Endothelial cell of umbilical vein (primary cell): ENCODE data around the gene LAMC3. TPM values are rescaled to one million over a fixed set of nuclear protein-coding genes. Genes with fewer than 3 reads are reported as not detected.

Experiments
- BruUV-seq: library from RNA; stranded (reverse); fragments of 400-500 nt; replicated peaks from 2 replicates; lab custom pipeline; 2021; lab: Mats Ljungman, UMichigan
- CTCF ChIA-PET: fragments of 300-600, 350-600 bp; sonication (Branson Sonifier 250); formaldehyde crosslinking; loops from one replicate; lab custom pipeline; 2021; ENCODE audit warnings: antibody characterized with exemption, inconsistent platforms; lab: Charles Lee
- POLR2A ChIA-PET: fragments of 300-600, 350-600 bp; sonication (Branson Sonifier 250); formaldehyde crosslinking; loops from one replicate; lab custom pipeline; 2021; ENCODE audit warnings: antibody characterized with exemption, inconsistent platforms; lab: Charles Lee
- DNase-seq: peaks from one replicate; pipeline ENCODE4 v3.0.0-alpha.2; 2011; ENCODE audit warnings: low read depth, low spot score
- FAIRE-seq: peaks from 2 replicates; lab custom pipeline; 2011; peaks lifted over from hg19 to GRCh38; lab: Jason Lieb, UNC
- H2AFZ ChIP-seq: 2 replicates; pipeline ENCODE4 v1.6.0; 2012; ENCODE audit warnings: low read depth, low read length, control low read depth, inconsistent platforms
- H3K27ac ChIP-seq: 2 replicates; pipeline ENCODE4 v1.5.1; 2011; ENCODE audit warnings: low read depth, mild to moderate bottlenecking, control low read depth, low read length, moderate library complexity; ENCODE audit not compliant: insufficient read depth
- H3K27me3 ChIP-seq, 2 experiments: 2 replicates each; pipeline versions ENCODE4 v1.6.0 to v1.6.1; 2011; ENCODE audit warnings: low read length in 2 of 2, mixed read lengths in 1 of 2; ENCODE audit not compliant: control insufficient read depth in 2 of 2, insufficient read depth in 2 of 2
- H3K36me3 ChIP-seq, 2 experiments: 2 replicates in 1 of 2; 3 replicates in 1 of 2; pipeline ENCODE4 v1.5.1; 2011; ENCODE audit warnings: low read length in 2 of 2, mild to moderate bottlenecking in 1 of 2, moderate library complexity in 1 of 2; ENCODE audit not compliant: control insufficient read depth in 2 of 2, insufficient read depth in 2 of 2; ENCODE audit errors: extremely low read depth in 1 of 2
- H3K4me1 ChIP-seq: 3 replicates; pipeline ENCODE4 v1.5.1; 2011; ENCODE audit warnings: mild to moderate bottlenecking, low read length; ENCODE audit not compliant: control insufficient read depth, insufficient read depth; ENCODE audit errors: extremely low read depth
- H3K4me2 ChIP-seq: 2 replicates; pipeline ENCODE4 v1.6.1; 2011; ENCODE audit warnings: low read length, control low read depth, mixed read lengths; ENCODE audit not compliant: insufficient read depth
- H3K4me3 ChIP-seq, 3 experiments: fragments of 200-600 bp in 1 of 3; sonication (generic), shearing (Covaris generic) in 1 of 3; replicated peaks in 1 of 3; 2 replicates each; pipeline ENCODE4 v1.5.1; 2011 to 2016; ENCODE audit warnings: control low read depth in 3 of 3, low read length in 3 of 3, mild to moderate bottlenecking in 2 of 3, inconsistent platforms in 1 of 3, low read depth in 1 of 3, moderate library complexity in 1 of 3; ENCODE audit not compliant: insufficient read depth in 1 of 3
- H3K79me2 ChIP-seq: 2 replicates; pipeline ENCODE4 v1.6.0; 2012; ENCODE audit warnings: low read length, inconsistent platforms; ENCODE audit not compliant: control insufficient read depth, insufficient read depth
- H3K9ac ChIP-seq: replicated peaks from 2 replicates; pipeline ENCODE3; 2011; ENCODE audit warnings: low read length, control low read depth; ENCODE audit not compliant: insufficient read depth; ENCODE audit errors: extremely low read depth
- H3K9me1 ChIP-seq: replicated peaks from 3 replicates; pipeline ENCODE4 v1.6.0; 2011; ENCODE audit warnings: mild to moderate bottlenecking, low read length; ENCODE audit not compliant: control insufficient read depth, insufficient read depth; ENCODE audit errors: extremely low read depth
- H3K9me3 ChIP-seq: replicated peaks from 2 replicates; pipeline ENCODE4 v1.5.1; 2012; ENCODE audit warnings: low read length, inconsistent platforms; ENCODE audit not compliant: control insufficient read depth, insufficient read depth
- H4K20me1 ChIP-seq: replicated peaks from 2 replicates; pipeline ENCODE3; 2011; ENCODE audit warnings: mild to moderate bottlenecking, low read length; ENCODE audit not compliant: control insufficient read depth, insufficient read depth; ENCODE audit errors: extremely low read depth
- EZH2 ChIP-seq: IDR thresholded peaks from 2 replicates; pipeline ENCODE4 v1.6.1; 2012; ENCODE audit warnings: borderline replicate concordance, low read depth, mild to moderate bottlenecking, moderate library complexity, low read length, inconsistent platforms; ENCODE audit not compliant: severe bottlenecking
- FOS ChIP-seq: IDR thresholded peaks from 2 replicates; pipeline ENCODE4 v1.6.1; 2011; ENCODE audit warnings: mild to moderate bottlenecking, low read length, moderate library complexity, borderline replicate concordance; ENCODE audit not compliant: insufficient read depth
- GATA2 ChIP-seq: IDR thresholded peaks from 2 replicates; pipeline ENCODE4 v1.7.0; 2011; ENCODE audit warnings: low read depth, mild to moderate bottlenecking, moderate library complexity, mixed read lengths, low read length; ENCODE audit not compliant: insufficient read length, insufficient read depth
- JUN ChIP-seq: IDR thresholded peaks from 2 replicates; pipeline ENCODE4 v1.6.1; 2011; ENCODE audit warnings: borderline replicate concordance, low read depth; ENCODE audit not compliant: insufficient read length, insufficient read depth
- MYC ChIP-seq: IDR thresholded peaks from one replicate; pipeline ENCODE4 v1.6.1; 2011; ENCODE audit warnings: mild to moderate bottlenecking, low read depth, low read length
- POLR2A ChIP-seq: IDR thresholded peaks from 2 replicates; pipeline ENCODE4 v1.6.1; 2012; ENCODE audit warnings: low read depth, mild to moderate bottlenecking, control low read depth, low read length
- POLR2AphosphoS5 ChIP-seq: IDR thresholded peaks from 2 replicates; pipeline ENCODE4 v1.6.1; 2012; ENCODE audit warnings: low read depth, mild to moderate bottlenecking, control low read depth, low read length, moderate library complexity; ENCODE audit not compliant: insufficient read depth
- dilution Hi-C: fragments of 300-500 bp; cut with MboI; formaldehyde crosslinking; loops from one replicate; pipeline ENCODE4 v1.15.0; 2019; ENCODE audit warnings: low sequenced_read_pairs; ENCODE audit not compliant: extremely low pct_ligation_motif_present
- intact Hi-C: fragments of 100-400 bp; cut with micrococcal nuclease; formaldehyde crosslinking; loops from one replicate; pipeline ENCODE4 v1.10.0; 2022
- polyA plus RNA-seq, 4 experiments: library from polyadenylated mRNA; depleted of rRNA in 3 of 4; stranded (reverse) in 3 of 4; unstranded in 1 of 4; fragments of >200 nt; gene quantifications; 2 replicates each; pipeline versions ENCODE4 v1.2.1 to v1.2.3, GENCODE V29; 2011 to 2012; ENCODE audit warnings: missing spikeins in 1 of 4
- total RNA-seq: library from RNA; stranded (reverse); gene quantifications from 2 replicates; pipeline ENCODE4 v1.2.3, GENCODE V29; 2021
- TF ChIP-seq, protein P1 (sequence below): IDR thresholded peaks from 2 replicates; pipeline ENCODE4 v1.6.1; 2011; ENCODE audit not compliant: insufficient read depth, insufficient read length
- TF ChIP-seq, protein P2 (sequence below), 2 donors: IDR thresholded peaks; 1 replicate in 1 of 2; 2 replicates in 1 of 2; pipeline ENCODE4 v1.5.1; 2011; ENCODE audit warnings: low read length in 2 of 2, mild to moderate bottlenecking in 2 of 2, moderate library complexity in 2 of 2, control low read depth in 1 of 2, inconsistent platforms in 1 of 2, low read depth in 1 of 2; ENCODE audit not compliant: insufficient read depth in 1 of 2; ENCODE audit errors: extremely low read depth in 1 of 2

The LAMC3 gene
- total and polyA plus RNA-seq, 2 donors (not counting 3 experiments of a cell fraction or from before 2014, with no cell fraction given), result 0.18 to 0.38 TPM

DNA sequence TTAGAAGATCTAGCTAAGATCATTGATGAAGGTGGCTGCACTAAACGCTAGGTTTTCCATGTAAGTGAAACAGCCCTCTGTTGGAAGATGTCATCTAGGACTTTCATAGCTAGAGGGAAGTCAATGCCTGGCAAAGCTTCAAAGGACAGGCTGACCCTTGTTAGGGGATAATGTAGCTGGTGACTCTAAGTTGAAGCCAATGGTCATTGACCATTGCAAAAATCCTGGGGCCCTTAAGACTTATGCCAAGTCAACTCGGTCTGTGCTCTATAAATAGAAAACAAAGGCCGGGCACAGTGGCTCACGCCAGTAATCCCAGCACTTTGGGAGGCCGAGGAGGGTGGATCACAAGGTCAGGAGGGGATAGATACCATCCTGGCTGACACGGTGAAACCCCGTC lies 43.3 kb upstream of the LAMC3 start:
- TF ChIP-seq EZH2, result no peak
- TF ChIP-seq POLR2AphosphoS5, result no peak
- no peak for TF ChIP-seq POLR2A
- no peak for TF ChIP-seq JUN
- TF ChIP-seq MYC, result no peak
- TF ChIP-seq, protein P1, sequence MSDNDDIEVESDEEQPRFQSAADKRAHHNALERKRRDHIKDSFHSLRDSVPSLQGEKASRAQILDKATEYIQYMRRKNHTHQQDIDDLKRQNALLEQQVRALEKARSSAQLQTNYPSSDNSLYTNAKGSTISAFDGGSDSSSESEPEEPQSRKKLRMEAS, result no peak
- TF ChIP-seq, protein P2, sequence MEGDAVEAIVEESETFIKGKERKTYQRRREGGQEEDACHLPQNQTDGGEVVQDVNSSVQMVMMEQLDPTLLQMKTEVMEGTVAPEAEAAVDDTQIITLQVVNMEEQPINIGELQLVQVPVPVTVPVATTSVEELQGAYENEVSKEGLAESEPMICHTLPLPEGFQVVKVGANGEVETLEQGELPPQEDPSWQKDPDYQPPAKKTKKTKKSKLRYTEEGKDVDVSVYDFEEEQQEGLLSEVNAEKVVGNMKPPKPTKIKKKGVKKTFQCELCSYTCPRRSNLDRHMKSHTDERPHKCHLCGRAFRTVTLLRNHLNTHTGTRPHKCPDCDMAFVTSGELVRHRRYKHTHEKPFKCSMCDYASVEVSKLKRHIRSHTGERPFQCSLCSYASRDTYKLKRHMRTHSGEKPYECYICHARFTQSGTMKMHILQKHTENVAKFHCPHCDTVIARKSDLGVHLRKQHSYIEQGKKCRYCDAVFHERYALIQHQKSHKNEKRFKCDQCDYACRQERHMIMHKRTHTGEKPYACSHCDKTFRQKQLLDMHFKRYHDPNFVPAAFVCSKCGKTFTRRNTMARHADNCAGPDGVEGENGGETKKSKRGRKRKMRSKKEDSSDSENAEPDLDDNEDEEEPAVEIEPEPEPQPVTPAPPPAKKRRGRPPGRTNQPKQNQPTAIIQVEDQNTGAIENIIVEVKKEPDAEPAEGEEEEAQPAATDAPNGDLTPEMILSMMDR (IDR thresholded peaks at IDR 0.05; ENCODE audit: extremely low read depth in 1 of 2, insufficient read depth in 1 of 2, low read depth in 1 of 2, low read length in 2 of 2), result no peak
- no peak for TF ChIP-seq GATA2
- no peak for TF ChIP-seq FOS
- Histone ChIP-seq H3K79me2 (no peaks in the 10 kb centered on the region), H4K20me1 (no peaks in the 10 kb centered on the region), H3K9me1 (no peaks in the 10 kb centered on the region), H3K4me3 (no peak overlapping the region), H2AFZ (no peak overlapping the region), H3K27me3 (no peaks in the 10 kb centered on the region), H3K9ac (no peak overlapping the region), H3K36me3 (no peaks in the 10 kb centered on the region), H3K4me1 (peaks cover 12% of the 10 kb centered on the region), H3K27ac (no peak overlapping the region), H3K4me2 (no peak overlapping the region), H3K9me3 (no peaks in the 10 kb centered on the region)
- POLR2A ChIA-PET, result no interaction called here
- dilution Hi-C loops (no loop called here), intact Hi-C loops (no loop called here)
- FAIRE-seq (no peak), DNase-seq (no peak)
- CTCF ChIA-PET, result interaction anchor here (1.4 kb wide), 1 partner anchor 33 kb away, joined by 5 read pairs; no protein-coding TSS in a partner anchor
- BruUV-seq, result no TSS peak
